Epithelial cell of proximal tubule (primary cell): Measurements from ENCODE around the gene ACO2. TPM values are rescaled to one million over a fixed set of nuclear protein-coding genes. Genes with fewer than 3 reads are reported as not detected.

Source experiments
- DNase-seq: peaks from one replicate; pipeline ENCODE4 v3.0.0-alpha.2; 2011; ENCODE audit warnings: low read depth
- H3K4me3 ChIP-seq: 2 replicates; pipeline ENCODE4 v1.5.1; 2011; ENCODE audit warnings: low read depth, mild to moderate bottlenecking, low read length
- CTCF ChIP-seq: conservative IDR thresholded peaks from 2 replicates; pipeline ENCODE4 v1.5.1; 2012; ENCODE audit warnings: low read depth, mild to moderate bottlenecking, low read length
- total RNA-seq: library from RNA; depleted of rRNA; stranded (reverse); fragments of >200 nt; gene quantifications from 2 replicates; pipeline ENCODE4 v1.2.3, GENCODE V29; 2015

ACO2 gene
- total RNA-seq, 1 donor from 2014 or later = 58.8 TPM

GRCh38 chr22:41478473-41478872 lies 9.6 kb downstream of the ACO2 start:
- TF ChIP-seq CTCF = no peak
- DNase-seq = no peak
- H3K4me3 ChIP-seq = no peak overlapping the region

GRCh38 chr22:41478891-41479521 lies 10.1 kb downstream of the ACO2 start:
- DNase-seq = no peak
- TF ChIP-seq CTCF = no peak
- H3K4me3 ChIP-seq = no peak overlapping the region

GRCh38 chr22:41479671-41480396 lies 10.9 kb downstream of the ACO2 start:
- TF ChIP-seq CTCF = peak; percentile 8
- no peak for DNase-seq
- H3K4me3 ChIP-seq = no peak overlapping the region

GRCh38 chr22:41480397-41480735 lies 11.4 kb downstream of the ACO2 start:
- TF ChIP-seq CTCF = no peak
- no peak overlapping the region for H3K4me3 ChIP-seq
- no peak for DNase-seq

- no peak overlapping the region for H3K4me3 ChIP-seq
- no peak for TF ChIP-seq CTCF
- DNase-seq = no peak
Measured at GRCh38 chr22:41481131-41481830, 12.4 kb downstream of the ACO2 start.

- no peak overlapping the region for H3K4me3 ChIP-seq
- no peak for DNase-seq
- TF ChIP-seq CTCF = no peak
Measured at GRCh38 chr22:41481925-41482318, 13.0 kb downstream of the ACO2 start.
